Hematopoietic multipotent progenitor cell (in vitro differentiated cells): ENCODE results near the gene TEK. TPM values are rescaled to one million over a fixed set of nuclear protein-coding genes. Genes with fewer than 3 reads are reported as not detected.
"Not testable (repeated sequence)": the region's sequence is repeated elsewhere in the genome, so short reads cannot be mapped to it uniquely, and the experiment has no call there.

Experiments
- DNase-seq, 3 donors: peaks; one replicate each; pipeline ENCODE4 v3.0.0-alpha.2; 2011 to 2015; ENCODE audit warnings: low read depth in 2 of 3, low spot score in 2 of 3
- small RNA-seq: library from RNA; depleted of rRNA; stranded (forward); fragments of <200 nt; gene quantifications from one replicate; pipeline ENCODE3, GENCODE V24; 2012
- total RNA-seq: library from RNA; depleted of rRNA; stranded (reverse); fragments of >200 nt; gene quantifications from one replicate; pipeline ENCODE4 v1.2.3, GENCODE V29; 2012

TEK gene
- total RNA-seq, 1 donor: 1.6 TPM

DNA sequence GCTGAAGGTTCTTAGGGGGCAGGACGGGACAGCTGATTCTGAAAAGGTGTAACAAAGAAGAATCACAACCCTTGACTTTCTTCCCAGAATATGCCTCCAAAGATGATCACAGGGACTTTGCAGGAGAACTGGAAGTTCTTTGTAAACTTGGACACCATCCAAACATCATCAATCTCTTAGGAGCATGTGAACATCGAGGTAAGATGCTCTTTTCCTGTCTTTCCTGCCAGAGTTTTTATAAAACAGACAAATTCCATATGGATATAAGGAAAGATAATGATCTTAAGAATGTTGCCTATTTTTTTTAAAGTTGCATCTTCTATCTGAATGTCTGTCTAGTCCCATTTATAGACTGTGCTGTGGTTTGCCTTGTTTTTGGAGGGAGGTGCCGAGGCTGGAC, 100.0 kb downstream of the TEK start:
- no peak for DNase-seq

DNA sequence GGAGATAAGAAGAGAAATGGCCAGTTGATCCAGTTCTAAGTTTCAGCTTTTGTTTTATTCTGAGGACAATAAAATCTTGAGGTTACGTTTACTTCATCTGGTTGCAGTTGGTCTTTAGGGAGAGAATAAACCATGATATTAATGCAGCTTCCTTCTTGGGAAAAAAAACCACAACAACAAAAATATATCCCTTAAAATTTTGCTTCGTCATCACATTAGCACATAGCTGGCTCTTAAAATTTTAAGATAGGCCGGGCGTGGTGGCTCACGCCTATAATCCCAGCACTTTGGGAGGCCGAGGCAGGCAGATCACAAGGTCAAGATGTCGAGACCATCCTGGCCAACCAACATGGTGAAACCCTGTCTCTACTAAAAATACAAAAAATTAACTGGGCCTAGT, 101.6 kb downstream of the TEK start:
- DNase-seq: no peak

DNA sequence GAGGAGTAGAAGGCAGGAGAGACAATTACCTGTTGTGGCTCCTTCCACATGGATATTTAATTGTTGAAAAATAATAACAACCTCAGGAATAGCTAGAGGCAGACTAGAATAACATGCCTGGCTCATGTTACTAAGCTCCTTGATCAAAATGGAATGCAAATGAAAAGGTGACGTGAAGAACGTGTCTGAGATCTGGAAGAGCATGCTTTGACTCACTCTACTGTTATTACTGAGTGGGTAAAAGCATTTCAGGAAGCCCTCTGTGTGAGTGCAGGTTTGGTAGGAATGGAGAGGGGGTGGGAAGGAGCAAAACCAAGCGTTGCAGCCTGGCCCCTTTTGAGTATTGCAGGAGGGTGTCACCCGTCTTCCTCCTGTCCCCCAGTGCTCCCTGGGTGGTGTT, 103.2 kb downstream of the TEK start:
- DNase-seq: no peak

DNA sequence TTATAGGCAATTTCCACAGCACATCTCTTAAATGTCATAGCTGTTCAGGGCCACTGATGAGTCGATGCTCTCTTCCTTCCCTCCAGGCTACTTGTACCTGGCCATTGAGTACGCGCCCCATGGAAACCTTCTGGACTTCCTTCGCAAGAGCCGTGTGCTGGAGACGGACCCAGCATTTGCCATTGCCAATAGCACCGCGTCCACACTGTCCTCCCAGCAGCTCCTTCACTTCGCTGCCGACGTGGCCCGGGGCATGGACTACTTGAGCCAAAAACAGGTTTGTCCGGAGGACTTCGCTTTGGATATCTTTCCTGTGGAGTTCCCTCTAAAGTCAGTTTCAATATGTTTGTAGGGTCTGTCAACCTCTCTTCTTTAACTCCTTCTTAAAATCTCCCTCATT, 103.6 kb downstream of the TEK start:
- no peak for DNase-seq

DNA sequence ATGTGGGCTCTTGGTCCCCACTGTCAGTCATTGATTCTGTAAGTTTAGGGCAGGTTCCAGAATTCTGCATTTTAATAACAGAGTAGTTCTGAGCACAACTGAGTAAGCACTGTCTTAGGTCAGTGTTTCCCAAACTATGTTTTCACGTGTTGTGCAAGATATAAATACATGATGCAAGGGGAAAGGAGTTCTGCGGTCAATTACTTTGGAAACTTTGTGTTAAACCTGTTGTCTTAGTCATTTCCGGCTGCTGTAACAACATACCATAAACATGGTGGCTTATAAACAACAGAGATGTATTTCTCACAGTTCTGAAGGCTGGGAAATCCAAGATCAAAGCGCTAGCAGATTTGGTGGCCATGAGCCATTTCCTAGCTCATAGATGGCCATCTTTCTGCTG, 118.2 kb downstream of the TEK start:
- DNase-seq: no peak

DNA sequence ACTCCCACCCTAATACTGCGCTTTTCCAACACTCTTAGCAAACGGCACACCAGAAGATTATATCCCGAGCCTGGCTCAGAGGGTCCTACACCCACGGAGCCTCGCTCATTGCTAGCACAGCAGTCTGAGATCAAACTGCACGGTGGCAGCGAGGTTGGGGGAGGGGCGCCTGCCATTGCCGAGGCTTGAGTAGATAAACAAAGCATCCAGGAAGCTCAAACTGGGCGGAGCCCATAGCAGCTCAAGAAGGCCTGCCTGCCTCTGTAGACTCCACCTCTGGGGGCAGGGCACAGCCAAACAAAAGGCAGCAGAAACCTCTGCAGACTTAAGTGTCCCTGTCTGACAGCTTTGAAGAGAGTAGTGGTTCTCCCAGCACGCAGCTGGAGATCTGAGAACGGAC, 130.6 kb downstream of the TEK start:
- DNase-seq: not testable (repeated sequence)

DNA sequence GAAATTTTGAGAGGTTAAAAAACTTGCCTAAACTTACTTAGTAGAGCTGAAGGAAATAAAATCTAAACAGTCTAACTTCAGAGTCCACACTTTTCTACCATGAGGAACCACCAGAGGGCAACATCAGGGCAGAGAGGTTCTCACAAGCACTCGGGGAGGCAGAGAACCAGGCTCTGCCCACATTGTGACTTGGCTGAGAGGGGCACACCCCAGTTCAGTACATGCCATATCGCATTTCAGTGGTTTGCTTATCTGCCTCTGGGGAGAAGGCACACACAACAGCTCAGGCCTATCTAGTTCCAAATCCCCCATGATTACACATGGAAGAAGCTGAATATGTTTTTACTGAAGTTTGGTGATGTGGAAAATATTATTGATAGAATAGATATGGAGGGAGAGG, 138.7 kb downstream of the TEK start:
- DNase-seq: peak in 2 of 3 donors; percentile 59 to 73

DNA sequence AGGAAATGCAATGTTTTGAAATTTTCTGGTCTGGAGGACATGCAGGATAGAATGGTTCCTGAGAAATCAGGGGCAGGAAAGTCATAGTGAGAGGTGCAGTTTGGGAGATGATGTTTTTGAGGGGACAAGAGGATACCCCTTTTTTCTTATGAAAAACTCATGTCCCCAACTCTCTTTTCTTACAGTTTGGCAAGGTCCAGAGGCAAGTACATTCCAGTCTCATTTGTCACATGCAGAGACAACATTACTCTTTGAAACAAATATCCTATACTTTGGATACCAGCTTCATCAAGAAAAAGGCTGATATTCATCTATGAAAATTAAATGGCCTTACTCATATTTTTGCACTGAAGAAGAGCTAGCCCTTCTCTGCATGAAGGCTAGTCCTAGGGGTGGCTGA, 139.7 kb downstream of the TEK start:
- DNase-seq: no peak

DNA sequence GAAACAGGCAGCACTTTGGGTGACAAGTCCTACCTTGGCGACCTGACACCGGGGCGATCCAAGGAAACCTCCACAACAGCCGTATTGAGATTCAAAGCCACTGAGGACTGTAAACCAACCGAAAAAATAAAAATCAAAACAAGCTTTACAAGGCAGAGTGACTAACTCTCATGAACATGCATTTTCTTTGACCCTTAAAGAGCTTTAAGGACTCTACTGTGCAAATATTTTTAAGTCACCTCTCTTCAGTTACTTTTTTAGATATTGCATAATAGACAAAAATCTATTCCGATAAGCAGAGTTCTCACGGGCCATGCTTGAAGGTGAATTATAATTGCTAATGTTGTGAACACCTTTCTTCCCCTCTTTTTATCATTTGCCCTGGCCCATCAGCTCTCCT, 149.6 kb downstream of the TEK start:
- DNase-seq: no peak

DNA sequence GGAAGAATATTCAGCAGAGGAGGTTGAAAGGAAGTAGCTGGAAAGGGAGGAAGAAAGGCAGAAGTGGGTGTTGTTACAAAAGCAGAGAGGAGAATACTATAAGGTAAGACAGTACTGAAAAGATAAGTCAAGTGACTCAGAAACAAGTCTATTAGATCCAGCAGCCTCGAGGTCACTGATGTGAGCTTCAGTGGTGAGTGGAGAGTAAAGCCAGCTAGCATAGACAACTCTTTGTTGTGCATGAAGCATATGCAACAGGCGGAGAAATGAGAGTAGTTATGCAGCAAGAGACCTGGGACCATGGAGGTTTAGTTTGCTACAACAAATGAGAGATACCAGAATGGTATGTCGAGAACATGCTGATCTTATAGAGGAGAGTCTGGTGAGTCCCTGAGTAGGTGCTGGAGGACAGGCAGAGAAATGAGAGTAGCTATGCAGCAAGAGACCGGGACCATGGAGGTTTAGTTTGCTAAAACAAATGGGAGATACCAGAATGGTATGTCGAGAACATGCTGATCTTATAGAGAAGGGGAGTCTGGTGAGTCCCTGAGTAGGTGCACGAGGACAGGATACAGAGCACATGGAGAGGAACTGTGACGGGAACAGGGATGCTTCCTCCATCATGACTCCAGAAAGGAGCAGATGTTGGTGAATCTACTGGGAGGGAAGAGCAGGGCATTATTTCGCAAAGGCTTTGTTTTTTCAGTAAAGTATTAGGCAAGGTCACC, 151.9 kb downstream of the TEK start:
- no peak for DNase-seq

DNA sequence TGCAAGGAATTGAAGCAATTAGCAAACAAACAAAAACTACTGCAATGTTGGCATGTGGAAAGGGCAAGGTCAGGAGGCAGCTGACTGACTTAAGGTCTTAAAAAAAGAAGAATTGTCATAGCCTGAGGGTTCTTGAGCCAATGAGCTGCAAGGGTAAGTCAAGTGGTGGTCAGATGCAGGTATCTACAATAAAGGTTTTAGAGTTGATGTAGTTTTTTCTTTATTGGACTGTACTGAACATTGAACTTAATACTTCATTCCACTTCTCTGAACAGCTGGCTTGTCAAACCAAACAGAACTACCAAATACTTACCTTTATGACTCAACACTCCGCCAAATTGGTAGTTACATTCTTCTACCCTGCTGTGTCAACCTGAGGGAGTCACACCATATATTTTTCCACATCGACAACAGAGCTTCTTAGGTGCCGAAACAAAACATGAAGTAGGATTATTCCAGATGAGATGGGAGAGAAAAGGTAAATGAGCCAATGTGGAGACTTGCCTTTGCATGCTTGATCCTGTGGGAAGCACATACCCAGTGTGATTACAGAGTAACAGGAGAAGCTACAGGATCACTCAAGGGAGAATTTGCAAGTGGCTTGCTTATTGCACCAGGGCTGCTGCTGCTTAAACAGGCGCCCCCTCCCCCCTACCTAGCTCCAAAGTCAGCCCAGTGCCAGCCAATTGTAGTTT, 152.6 kb downstream of the TEK start:
- DNase-seq: no peak

DNA sequence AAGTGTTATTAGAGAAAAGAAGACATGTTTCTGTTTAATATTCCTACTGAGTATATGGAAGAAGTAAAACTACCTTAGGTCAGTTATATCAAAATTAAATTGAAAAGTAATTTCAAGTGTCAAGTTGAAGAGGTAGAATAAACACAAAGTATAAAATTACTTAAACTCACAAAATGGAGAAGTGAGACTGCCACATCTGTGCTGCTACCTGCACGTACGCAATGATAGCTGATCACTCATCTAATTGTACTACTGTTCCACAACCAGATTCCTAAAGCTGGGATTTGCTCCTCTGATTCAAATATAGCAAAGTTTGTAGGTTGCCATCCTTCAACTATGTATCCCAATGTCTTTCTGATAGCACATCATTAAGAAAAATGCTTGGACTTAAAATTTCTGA, 163.1 kb downstream of the TEK start:
- DNase-seq: no peak

DNA sequence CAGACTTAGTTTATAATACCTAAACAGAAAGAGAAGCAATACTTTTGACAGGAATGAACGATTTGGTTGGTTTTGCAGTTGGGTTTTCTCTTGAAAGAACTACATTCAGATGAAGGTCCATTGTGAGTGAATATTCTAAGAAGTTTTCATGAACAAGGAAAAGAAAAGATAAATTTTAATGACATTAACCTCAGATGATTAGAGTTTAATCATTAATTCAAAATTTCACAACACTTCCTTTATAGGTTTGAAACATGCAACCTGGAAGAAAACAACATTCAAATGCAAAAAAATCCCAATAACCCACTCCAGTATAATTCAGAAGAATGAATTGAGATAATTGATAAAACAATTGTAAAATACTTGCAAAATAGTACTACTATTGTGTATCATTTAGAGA, 164.2 kb downstream of the TEK start:
- DNase-seq: no peak

DNA sequence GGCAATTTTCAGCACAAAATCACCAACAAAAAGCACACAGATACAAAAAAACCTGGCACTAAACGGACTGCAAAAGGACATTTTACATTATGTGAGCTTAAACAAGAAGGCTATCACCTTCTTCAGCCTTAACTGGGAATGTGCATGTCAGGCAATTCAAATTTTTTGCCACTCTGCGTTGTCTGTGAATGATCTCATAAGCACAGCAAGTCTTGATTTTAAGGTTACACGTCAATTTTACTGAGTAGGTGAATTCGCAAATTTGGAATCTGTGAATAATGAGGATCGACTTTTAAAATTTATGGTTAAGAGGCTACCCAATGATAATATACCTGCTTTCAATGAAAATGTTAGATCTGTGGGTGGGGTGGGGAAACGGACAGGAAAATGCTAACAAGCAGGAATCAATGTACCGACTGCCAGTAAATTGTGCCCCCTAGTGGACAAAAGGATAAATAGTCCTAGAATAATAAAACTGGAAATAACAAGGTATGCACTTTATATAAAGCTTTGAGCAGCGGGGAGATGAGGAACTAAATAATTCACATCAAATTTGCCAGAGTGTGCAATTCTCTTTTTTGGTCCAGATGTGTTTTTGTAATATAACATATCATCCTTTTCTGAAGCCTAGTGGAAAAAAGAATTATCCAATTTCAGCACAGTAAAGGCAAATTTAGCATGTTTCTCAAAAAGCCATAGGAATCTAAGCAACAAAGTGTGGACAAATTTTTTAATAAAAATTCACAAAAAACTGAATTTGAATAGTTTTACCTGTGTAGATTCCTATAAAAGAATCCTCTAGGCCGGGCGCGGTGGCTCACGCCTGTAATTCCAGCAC, 167.4 kb downstream of the TEK start:
- peak; percentile 6 to 83 (median 62) for DNase-seq

DNA sequence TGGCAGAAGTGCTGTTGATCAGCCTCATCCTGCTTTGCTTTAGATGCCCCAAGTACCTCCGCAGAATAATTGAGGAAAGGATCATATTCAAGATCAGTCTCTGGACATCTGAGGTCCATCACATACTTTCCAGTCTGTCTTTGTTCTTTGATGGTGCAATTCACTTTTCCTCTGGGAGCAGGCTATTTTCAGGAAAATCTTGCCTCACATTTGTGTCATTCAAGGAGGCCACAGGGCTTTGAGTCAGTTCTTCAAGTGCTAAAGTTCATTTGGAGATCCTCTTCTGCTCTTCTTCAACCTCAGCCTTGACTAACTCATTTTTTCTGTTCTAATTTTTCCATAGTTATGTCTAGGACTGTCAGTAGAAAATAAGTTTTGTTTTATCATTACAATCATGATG, 169.3 kb downstream of the TEK start:
- no peak for DNase-seq

DNA sequence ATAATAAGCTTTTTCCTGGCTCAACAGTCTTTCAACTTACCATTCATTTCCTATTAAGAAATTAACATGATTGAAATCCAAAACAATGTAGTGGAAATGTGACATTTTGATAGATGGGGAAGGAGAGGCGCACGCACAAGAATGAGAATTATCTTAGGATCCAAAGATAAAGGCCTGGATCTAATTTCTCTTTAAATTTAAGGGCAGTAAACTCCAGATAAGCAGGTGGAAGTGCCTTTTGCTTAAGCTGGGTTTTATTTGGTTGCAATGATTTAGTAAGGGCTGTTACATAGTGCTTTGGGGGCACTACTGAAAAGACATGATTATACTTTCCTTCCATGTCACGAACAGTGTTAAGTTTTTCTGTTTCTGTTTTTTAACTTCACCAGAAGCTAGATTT, 170.6 kb downstream of the TEK start:
- DNase-seq: no peak

Small RNA genes lying within 50 kb of the gene (small RNA-seq; reads per million reads assigned to genes)
- gene AL355433.1: not detected
- not detected for gene RNA5SP280

Other genes starting within 250 kb of the TEK start
- 26.7 TPM for gene CAAP1, start 216.4 kb upstream of the TEK start, total RNA-seq
- 18.3 TPM for gene PLAA, start 162.0 kb upstream of the TEK start, total RNA-seq
- 13.2 TPM for gene IFT74, start 152.8 kb upstream of the TEK start, total RNA-seq
- not detected for gene LRRC19, start 103.6 kb upstream of the TEK start, total RNA-seq
- not detected for gene EQTN, start 187.9 kb downstream of the TEK start, total RNA-seq